GM06990 (cell line): Measurements from ENCODE around the gene TWIST2.

Experiments
- DNase-seq: peaks from one replicate; pipeline ENCODE4 v3.0.0-alpha.2; 2011; ENCODE audit not compliant: insufficient read length; ENCODE audit errors: extremely low read depth
- H3K27me3 ChIP-seq: replicated peaks from 2 replicates; pipeline ENCODE4 v1.6.0; 2011; ENCODE audit warnings: low read length; ENCODE audit not compliant: control insufficient read depth, insufficient read depth
- H3K36me3 ChIP-seq: 2 replicates; pipeline ENCODE4 v1.5.1; 2011; ENCODE audit warnings: low read length; ENCODE audit not compliant: control insufficient read depth, insufficient read depth
- H3K4me3 ChIP-seq: replicated peaks from 2 replicates; pipeline ENCODE4 v1.5.1; 2011; ENCODE audit warnings: low read depth, mild to moderate bottlenecking, control low read depth, low read length
- TF ChIP-seq, protein P1 (sequence below): IDR thresholded peaks from 2 replicates; pipeline ENCODE4 v1.5.1; 2011; ENCODE audit warnings: low read length, control low read depth, mild to moderate bottlenecking, inconsistent platforms; ENCODE audit not compliant: insufficient read depth, poor library complexity, severe bottlenecking

TWIST2 gene

GRCh38 chr2:238846378-238846627 lies 1.6 kb upstream of the TWIST2 start:
- DNase-seq = no peak
- TF ChIP-seq, protein P1, sequence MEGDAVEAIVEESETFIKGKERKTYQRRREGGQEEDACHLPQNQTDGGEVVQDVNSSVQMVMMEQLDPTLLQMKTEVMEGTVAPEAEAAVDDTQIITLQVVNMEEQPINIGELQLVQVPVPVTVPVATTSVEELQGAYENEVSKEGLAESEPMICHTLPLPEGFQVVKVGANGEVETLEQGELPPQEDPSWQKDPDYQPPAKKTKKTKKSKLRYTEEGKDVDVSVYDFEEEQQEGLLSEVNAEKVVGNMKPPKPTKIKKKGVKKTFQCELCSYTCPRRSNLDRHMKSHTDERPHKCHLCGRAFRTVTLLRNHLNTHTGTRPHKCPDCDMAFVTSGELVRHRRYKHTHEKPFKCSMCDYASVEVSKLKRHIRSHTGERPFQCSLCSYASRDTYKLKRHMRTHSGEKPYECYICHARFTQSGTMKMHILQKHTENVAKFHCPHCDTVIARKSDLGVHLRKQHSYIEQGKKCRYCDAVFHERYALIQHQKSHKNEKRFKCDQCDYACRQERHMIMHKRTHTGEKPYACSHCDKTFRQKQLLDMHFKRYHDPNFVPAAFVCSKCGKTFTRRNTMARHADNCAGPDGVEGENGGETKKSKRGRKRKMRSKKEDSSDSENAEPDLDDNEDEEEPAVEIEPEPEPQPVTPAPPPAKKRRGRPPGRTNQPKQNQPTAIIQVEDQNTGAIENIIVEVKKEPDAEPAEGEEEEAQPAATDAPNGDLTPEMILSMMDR = no peak
- no peaks in the 10 kb centered on the region for H3K36me3 ChIP-seq
- no peak overlapping the region for H3K4me3 ChIP-seq
- H3K27me3 ChIP-seq = no peaks in the 10 kb centered on the region

DNA sequence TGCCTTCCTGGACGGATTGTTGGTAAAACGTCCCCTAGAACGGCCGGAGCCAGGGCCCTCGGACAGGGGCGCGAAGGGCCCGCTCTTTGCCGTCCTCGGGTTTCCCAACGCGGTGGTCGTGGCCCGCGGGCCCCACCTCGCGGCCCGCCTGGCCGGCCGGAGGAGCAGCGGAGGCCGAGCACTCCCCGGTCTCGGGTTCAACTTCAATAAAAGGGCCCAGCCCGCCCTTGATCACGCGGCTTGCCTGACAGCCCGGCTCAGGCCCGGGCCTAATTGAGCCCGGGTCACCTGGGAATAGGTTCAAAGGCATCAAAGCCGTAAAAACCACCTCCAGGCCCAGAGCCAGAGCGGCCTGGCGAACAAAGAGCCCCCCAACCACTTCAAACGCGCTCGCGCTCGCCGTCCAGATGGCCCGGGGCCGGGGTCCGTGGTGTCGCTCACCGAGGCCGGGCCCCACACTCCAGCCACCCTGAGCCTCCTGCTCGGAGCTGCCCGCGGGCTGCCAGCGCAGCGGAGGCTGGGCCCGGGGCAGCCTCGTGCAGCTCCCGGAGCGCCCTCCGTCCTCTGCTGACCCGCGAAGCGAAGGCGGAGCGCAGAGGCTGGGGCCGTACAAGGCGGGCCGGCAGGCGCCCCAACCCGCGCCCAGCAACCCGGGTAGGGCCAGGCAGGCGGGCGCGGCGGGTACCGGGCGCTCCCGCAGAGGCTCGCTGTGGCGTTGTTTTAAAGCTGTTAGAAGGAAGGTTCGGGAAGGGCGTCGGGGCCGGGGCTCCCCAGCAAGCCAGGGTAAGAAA lies 1.1 kb upstream of the TWIST2 start:
- TF ChIP-seq, protein P1 = no peak
- Histone ChIP-seq H3K27me3 (no peaks in the 10 kb centered on the region), H3K4me3 (no peak overlapping the region), H3K36me3 (no peaks in the 10 kb centered on the region)
- DNase-seq = no peak

GRCh38 chr2:238847419-238847801 lies 475 bp upstream of the TWIST2 start:
- DNase-seq = no peak
- Histone ChIP-seq H3K4me3 (no peak overlapping the region), H3K27me3 (no peaks in the 10 kb centered on the region), H3K36me3 (no peaks in the 10 kb centered on the region)
- TF ChIP-seq, protein P1 = no peak

DNA sequence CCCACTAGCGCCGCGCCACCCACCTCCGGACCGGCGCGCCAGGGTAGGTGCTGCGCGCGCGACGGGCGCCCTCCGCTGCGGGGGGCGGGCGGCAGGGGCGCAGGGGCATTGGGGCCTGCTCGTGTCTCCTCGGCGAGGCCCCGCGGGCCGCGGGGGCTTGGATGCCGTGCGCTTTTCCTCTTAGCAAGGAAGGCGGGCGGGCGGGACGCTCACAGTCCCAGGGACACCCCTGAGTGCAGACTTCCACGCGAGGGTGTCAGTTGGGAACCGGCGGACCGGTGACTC lies 748 bp downstream of the TWIST2 start:
- Histone ChIP-seq H3K27me3 (no peaks in the 10 kb centered on the region), H3K4me3 (no peak overlapping the region), H3K36me3 (no peaks in the 10 kb centered on the region)
- TF ChIP-seq, protein P1 = no peak
- DNase-seq = no peak

GRCh38 chr2:238848976-238849853 lies 1.3 kb downstream of the TWIST2 start:
- TF ChIP-seq, protein P1 = no peak
- no peaks in the 10 kb centered on the region for H3K27me3 ChIP-seq
- H3K4me3 ChIP-seq = no peak overlapping the region
- no peaks in the 10 kb centered on the region for H3K36me3 ChIP-seq
- DNase-seq = no peak
